Activated T-cell treated with anti-CD3 and anti-CD28 coated beads, Interleukin-2, amount 50 U/mL, for 48 hours (primary cell): Measurements from ENCODE around the gene ENOSF1.
"Not testable (repeated sequence)": the region's sequence is repeated elsewhere in the genome, so short reads cannot be mapped to it uniquely, and the experiment has no call there.

ENCODE experiments used
- DNase-seq, 2 experiments: peaks; one replicate each; pipeline ENCODE4 v3.0.0-alpha.2; 2020

The ENOSF1 gene

GRCh38 chr18:712401-713134 is at the start of gene ENOSF1:
Gene ENOSF1, minus strand, starts transcription at chr18:712630. Its CDS starts 43 bp downstream, at chr18:712587.
- DNase-seq = peak; percentile 95 to 96

- DNase-seq = not testable (repeated sequence)
Measured at GRCh38 chr18:759864-760263, 47.4 kb upstream of the ENOSF1 start.

- no peak for DNase-seq
Measured at GRCh38 chr18:755506-755905, 43.1 kb upstream of the ENOSF1 start.

GRCh38 chr18:754656-755055 is 42.2 kb upstream of the ENOSF1 start:
- DNase-seq = no peak

GRCh38 chr18:750456-750855 is 38.0 kb upstream of the ENOSF1 start:
- no peak for DNase-seq

GRCh38 chr18:744832-745597 is 32.6 kb upstream of the ENOSF1 start:
- no peak for DNase-seq

- no peak for DNase-seq
Measured at GRCh38 chr18:741931-742512, 29.6 kb upstream of the ENOSF1 start.

GRCh38 chr18:732371-732770 is 19.9 kb upstream of the ENOSF1 start:
- no peak for DNase-seq

- no peak for DNase-seq
Measured at GRCh38 chr18:731185-731584, 18.8 kb upstream of the ENOSF1 start.

GRCh38 chr18:730692-731091 is 18.3 kb upstream of the ENOSF1 start:
- no peak for DNase-seq

- not testable (repeated sequence) for DNase-seq
Measured at GRCh38 chr18:730120-730519, 17.7 kb upstream of the ENOSF1 start.

GRCh38 chr18:725646-726045 is 13.2 kb upstream of the ENOSF1 start:
- DNase-seq = no peak

- no peak for DNase-seq
Measured at GRCh38 chr18:723541-724080, 11.2 kb upstream of the ENOSF1 start.

GRCh38 chr18:717003-717402 is 4.6 kb upstream of the ENOSF1 start:
- no peak for DNase-seq

GRCh38 chr18:715626-716025 is 3.2 kb upstream of the ENOSF1 start:
- no peak for DNase-seq

- no peak for DNase-seq
Measured at GRCh38 chr18:713135-713490, 683 bp upstream of the ENOSF1 start.

GRCh38 chr18:711657-712400 is 601 bp downstream of the ENOSF1 start:
- peak; percentile 79 to 82 for DNase-seq

GRCh38 chr18:711310-711656 is 1.1 kb downstream of the ENOSF1 start:
- no peak for DNase-seq

- peak in 1 of 2 experiments; percentile 10 for DNase-seq
Measured at GRCh38 chr18:710418-711300, 1.8 kb downstream of the ENOSF1 start.

- no peak for DNase-seq
Measured at GRCh38 chr18:709771-710170, 2.7 kb downstream of the ENOSF1 start.

- peak; percentile 7 to 11 for DNase-seq
Measured at GRCh38 chr18:708096-708495, 4.3 kb downstream of the ENOSF1 start.

- DNase-seq = peak; percentile 4 to 5
Measured at GRCh38 chr18:706405-706804, 6.0 kb downstream of the ENOSF1 start.
